GM18907 (cell line): ENCODE measurements around the gene WSB1.

Experiments
- ATAC-seq: cut with Tn5 transposase; IDR thresholded peaks from one replicate; pipeline ENCODE4 v1.9.1; 2021; ENCODE audit warnings: mild to moderate bottlenecking, moderate library complexity; ENCODE audit not compliant: unreplicated experiment

The WSB1 gene

GRCh38 chr17:27354491-27355081 lies 60.7 kb downstream of the WSB1 start:
- ATAC-seq = no peak

DNA sequence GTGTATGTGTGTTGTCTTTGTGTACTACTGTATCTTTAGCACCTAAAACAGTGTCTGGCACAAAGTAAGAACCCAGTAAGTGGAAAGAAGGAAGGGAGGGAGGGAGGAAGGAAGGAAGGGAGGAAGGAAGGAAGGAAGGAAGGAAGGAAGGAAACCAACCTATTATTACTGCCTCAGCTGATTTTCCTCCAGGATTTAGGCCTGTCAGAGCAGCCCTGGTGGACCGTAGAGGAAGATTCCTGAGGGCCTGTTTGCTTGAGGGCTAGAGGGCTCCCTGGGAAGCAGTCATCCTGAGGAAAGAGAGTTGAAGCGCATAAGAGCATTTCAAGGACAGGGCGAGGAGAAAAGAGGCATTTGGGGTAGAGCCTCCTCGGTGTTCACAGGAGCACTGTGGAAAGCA lies 61.5 kb downstream of the WSB1 start:
- no peak for ATAC-seq

- ATAC-seq = no peak
Measured at GRCh38 chr17:27356091-27356705, 62.3 kb downstream of the WSB1 start.

DNA sequence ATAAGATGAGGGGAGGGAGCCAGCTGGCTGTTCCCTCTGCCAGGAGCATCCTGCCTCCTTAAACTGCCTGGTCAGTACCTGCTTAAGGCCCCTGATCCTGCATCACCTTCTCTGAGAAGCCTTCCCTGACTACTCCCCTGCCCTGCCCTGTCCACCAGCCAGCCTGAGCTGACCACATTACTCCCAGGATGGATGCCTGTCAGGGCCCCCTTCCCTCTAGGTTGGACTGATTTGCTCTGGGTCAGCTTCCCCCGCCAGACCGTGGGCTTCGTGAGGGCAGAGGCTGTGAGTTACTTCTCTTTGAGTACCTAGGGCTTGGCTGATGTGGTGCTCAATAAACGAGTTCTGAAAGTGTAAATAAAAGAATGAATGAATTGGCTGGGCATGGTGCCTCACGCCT lies 63.3 kb downstream of the WSB1 start:
- no peak for ATAC-seq

DNA sequence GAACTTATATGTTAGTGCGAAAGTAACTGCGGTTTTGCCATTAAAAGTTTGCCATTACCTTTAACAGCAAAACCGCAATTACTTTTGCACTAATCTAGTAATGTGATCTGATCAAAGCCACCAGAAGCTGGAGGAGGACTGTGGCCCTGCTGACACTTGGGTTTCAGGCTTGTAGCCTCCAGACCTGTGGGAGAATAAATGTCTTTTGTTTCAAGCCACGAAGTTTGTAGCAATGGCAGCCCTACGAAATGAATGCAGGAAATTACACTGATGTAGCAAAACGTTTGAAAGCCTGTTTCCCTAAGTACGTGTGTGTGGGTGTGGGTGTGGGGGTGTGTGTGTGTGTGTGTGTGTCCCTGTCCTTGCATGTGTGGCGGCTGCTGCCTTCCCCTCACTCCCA lies 66.6 kb downstream of the WSB1 start:
- no peak for ATAC-seq

DNA sequence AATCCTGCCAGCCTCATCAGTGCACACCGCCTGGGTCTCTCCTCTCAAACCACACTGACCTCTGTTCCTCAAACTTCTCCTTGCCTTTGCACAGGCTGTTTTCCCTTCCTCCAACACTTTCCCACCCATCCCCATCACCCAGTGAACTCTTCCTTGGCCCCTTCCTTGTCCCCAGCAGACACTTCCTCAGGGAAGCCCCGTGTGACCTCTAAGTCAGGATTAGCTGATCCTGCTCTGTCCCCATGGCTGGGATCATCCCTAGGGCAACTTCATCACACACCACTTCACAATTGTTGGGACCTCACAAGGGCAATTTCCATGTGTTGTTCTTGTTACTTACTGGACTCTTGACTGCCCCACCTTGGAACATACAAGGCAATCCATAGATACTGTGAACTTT lies 67.8 kb downstream of the WSB1 start:
- ATAC-seq = no peak

DNA sequence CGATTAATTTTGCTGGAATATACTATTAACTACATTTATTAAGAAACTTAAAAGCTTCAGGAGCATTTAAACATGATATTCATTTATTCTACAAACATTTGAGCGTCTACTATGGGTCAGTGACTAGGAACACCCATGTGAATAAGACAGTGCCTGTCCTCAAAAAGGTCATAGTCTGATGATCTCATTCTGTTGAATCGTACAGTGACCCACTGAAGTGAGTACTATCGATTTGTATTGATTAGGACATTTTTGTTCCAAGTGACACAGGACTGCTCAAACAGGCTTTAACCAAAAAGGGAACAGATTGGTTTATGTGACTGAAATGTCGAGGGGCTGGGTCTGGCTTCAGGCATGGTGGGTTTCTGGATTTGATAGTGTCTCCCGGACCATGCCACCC lies 68.6 kb downstream of the WSB1 start:
- no peak for ATAC-seq

DNA sequence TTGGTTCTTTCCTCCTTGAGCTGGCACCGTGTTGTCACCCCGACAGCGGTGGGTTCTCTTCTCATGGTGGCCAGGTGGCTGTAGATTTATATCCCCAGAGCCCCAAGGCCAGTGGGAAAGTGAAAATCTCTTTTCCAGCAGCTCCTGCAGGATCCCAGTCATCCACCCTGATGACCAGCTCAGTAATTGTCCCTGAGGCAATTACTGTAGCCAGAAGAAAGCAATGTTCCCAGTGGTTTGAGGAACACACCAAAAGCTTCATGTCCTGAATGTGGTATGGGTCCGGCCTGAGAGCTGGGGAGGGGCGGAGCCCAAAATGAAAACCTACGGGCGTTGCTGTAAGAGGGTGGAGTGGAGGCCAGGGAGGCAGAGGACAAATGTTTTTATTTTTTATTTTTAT lies 69.0 kb downstream of the WSB1 start:
- no peak for ATAC-seq

DNA sequence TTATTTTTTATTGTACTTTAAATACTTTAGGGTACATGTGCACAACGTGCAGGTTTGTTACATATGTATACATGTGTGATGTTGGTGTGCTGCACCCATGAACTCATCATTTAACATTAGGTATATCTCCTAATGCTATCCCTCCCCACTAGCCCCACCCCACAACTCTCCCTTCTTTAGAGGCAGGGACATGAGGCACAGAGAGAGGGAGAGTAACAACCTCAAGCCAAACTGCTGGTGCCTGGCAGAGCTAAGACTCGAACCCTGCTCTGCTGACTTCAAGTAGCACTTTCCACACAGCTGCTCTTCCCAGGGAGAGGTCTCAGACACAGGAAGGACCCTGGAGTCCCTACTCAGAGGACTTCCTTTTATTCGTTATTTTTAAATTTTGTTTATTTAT lies 69.4 kb downstream of the WSB1 start:
- no peak for ATAC-seq
